Brain microvascular endothelial cell (primary cell): ENCODE measurements around the gene SF3B6.
"Not testable (repeated sequence)": the region's sequence is repeated elsewhere in the genome, so short reads cannot be mapped to it uniquely, and the experiment has no call there.

Source experiments
- DNase-seq: peaks from one replicate; pipeline ENCODE4 v3.0.0-alpha.2; 2020
- H3K27ac ChIP-seq: fragments of 250-450 bp; sonication (Bioruptor Pico); 2 replicates; pipeline ENCODE4 v1.5.1; 2020; ENCODE audit warnings: mild to moderate bottlenecking, moderate library complexity
- H3K27me3 ChIP-seq: fragments of 250-450 bp; sonication (Bioruptor Pico); replicated peaks from 2 replicates; pipeline ENCODE4 v1.5.1; 2020; ENCODE audit warnings: mild to moderate bottlenecking
- H3K36me3 ChIP-seq: fragments of 250-450 bp; sonication (Bioruptor Pico); replicated peaks from 2 replicates; pipeline ENCODE4 v1.5.1; 2020; ENCODE audit warnings: mild to moderate bottlenecking
- H3K4me3 ChIP-seq: 2 replicates; pipeline ENCODE4 v1.5.1; 2011; ENCODE audit warnings: low read depth, mild to moderate bottlenecking, control low read depth, low read length, moderate library complexity
- CTCF ChIP-seq: IDR thresholded peaks from 2 replicates; pipeline ENCODE4 v1.5.1; 2011; ENCODE audit warnings: low read depth, mild to moderate bottlenecking, moderate library complexity, low read length, control low read depth, inconsistent platforms; ENCODE audit errors: missing control alignments
- in situ Hi-C: cut with HindIII; loops from 2 replicates; pipeline ENCODE4 v1.10.0; 2017; ENCODE audit warnings: low sequenced_read_pairs, low pct_ligation_motif_present

SF3B6 gene

DNA sequence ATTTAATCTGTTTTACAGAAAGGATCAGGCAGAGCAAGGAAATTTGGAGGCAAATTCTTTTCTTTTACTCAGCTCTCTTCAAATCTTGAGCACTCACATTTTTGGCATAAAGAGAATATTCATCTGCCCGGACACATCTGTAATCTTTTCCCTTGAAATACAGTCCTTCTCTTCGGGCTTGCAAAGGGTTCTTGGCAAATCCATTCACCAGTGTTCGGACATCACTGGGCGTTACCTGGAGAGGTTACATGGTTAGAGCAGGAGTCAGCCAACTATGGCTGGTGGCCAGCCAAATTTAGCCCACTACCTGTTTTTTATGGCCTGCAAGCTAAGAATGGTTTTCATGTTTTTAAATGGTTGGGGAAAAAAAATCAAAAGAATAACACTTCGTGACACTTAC is 44.9 kb upstream of the SF3B6 start:
- no peak for TF ChIP-seq CTCF
- no peaks in the 10 kb centered on the region for H3K36me3 ChIP-seq
- H3K27ac ChIP-seq: no peak overlapping the region
- no peaks in the 10 kb centered on the region for H3K27me3 ChIP-seq
- DNase-seq: no peak
- in situ Hi-C loops: no loop called here
- no peak overlapping the region for H3K4me3 ChIP-seq

DNA sequence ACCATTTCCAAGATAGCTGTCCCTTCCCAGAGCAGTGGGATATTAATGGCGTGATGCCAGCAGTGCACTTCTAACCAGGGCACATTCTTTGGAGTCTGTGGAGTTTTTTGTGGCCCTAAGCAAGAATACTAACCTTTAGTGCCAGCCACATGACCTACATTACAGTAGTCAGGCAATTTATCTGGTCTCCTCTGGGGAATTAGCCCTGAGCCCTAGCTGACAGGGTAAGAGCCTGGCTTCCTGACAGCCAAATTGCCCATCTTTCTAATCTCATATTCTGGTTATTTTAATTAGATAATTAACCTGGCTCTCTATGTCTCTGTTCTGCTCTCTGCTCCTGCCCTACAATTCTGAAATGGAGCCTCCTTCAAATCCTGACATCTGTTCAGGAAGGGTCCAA is 41.8 kb upstream of the SF3B6 start:
- no peak for TF ChIP-seq CTCF
- Histone ChIP-seq H3K36me3 (no peaks in the 10 kb centered on the region), H3K27ac (no peak overlapping the region), H3K27me3 (no peaks in the 10 kb centered on the region), H3K4me3 (no peak overlapping the region)
- DNase-seq: no peak
- in situ Hi-C loops: no loop called here

DNA sequence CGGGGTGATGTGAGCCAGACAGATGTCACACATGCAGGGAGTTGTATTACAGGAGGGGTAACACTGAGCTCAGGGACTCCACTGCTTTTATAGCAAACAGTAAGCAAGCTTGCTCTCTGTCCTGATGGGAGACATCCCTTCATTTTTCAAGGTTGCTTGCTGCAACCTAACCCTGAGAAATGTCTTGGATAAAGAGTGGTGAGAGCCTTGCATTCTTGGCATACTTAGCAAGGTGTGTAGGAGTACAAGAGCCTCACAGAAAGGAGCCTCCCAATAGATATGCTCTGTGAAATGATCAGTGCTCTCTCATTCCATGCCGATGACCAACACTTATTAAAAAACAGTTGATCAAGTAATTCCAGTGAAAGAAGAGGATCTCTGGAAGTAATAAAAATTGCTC is 38.9 kb upstream of the SF3B6 start:
- Histone ChIP-seq H3K4me3 (no peak overlapping the region), H3K36me3 (no peaks in the 10 kb centered on the region), H3K27me3 (no peaks in the 10 kb centered on the region), H3K27ac (no peak overlapping the region)
- no peak for DNase-seq
- in situ Hi-C loops: no loop called here
- no peak for TF ChIP-seq CTCF

GRCh38 chr2:24111407-24111901 is 35.3 kb upstream of the SF3B6 start:
- Histone ChIP-seq H3K36me3 (no peaks in the 10 kb centered on the region), H3K27me3 (no peaks in the 10 kb centered on the region), H3K27ac (no peak overlapping the region), H3K4me3 (no peak overlapping the region)
- no peak for TF ChIP-seq CTCF
- DNase-seq: peak; percentile 27
- in situ Hi-C loops: no loop called here

GRCh38 chr2:24110660-24111303 is 34.7 kb upstream of the SF3B6 start:
- H3K27ac ChIP-seq: no peak overlapping the region
- TF ChIP-seq CTCF: no peak
- in situ Hi-C loops: no loop called here

DNA sequence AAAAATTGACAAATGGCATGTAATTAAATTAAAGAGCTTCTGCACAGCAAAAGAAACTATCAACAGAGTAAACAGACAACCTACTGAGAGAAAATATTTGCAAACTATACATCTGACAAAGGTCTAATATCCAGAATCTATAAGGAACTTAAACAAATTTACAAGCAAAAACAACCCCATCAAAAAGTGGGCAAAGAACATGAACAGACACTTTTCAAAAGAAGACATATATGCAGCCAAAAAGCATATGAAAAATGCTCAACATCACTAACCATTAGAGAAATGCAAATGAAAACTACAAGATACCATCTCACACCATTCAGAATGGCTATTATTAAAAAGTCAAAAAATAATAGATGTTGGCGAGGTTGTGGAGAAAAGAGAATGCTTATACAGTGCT is 33.3 kb upstream of the SF3B6 start:
- DNase-seq, in situ Hi-C loops, H3K27me3 ChIP-seq, H3K27ac ChIP-seq, H3K4me3 ChIP-seq, H3K36me3 ChIP-seq: not testable (repeated sequence)

More at GRCh38 chr2:24110660-24111303, 34.7 kb upstream of the SF3B6 start:
- no peak for DNase-seq
- Histone ChIP-seq H3K27me3 (no peaks in the 10 kb centered on the region), H3K4me3 (no peak overlapping the region), H3K36me3 (no peaks in the 10 kb centered on the region)
